ENCODE results near the gene ITGA11. TPM values are rescaled to one million over a fixed set of nuclear protein-coding genes. Genes with fewer than 3 reads are reported as not detected.

The ITGA11 gene
- total RNA-seq, 2 donors from 2014 or later: 246 to 360 TPM

- ATAC-seq (ENCODE audit: insufficient number of reproducible peaks, low FRiP score, low read depth) (no peak), DNase-seq (ENCODE audit: low spot score) (no peak)
- Histone ChIP-seq H3K4me3 (no peak overlapping the region), H3K9me3 (no peaks in the 10 kb centered on the region), H3K27ac (peak overlapping the region; percentile 95), H3K36me3 (peaks cover 6% of the 10 kb centered on the region), H3K4me1 (ENCODE audit: control insufficient read depth in 1 of 2, low read depth in 2 of 2) (peaks cover 46 to 88% of the 10 kb centered on the region in 2 donors), H3K27me3 (replicated peaks; ENCODE audit: insufficient read depth) (no peaks in the 10 kb centered on the region)
- TF ChIP-seq, protein P1, sequence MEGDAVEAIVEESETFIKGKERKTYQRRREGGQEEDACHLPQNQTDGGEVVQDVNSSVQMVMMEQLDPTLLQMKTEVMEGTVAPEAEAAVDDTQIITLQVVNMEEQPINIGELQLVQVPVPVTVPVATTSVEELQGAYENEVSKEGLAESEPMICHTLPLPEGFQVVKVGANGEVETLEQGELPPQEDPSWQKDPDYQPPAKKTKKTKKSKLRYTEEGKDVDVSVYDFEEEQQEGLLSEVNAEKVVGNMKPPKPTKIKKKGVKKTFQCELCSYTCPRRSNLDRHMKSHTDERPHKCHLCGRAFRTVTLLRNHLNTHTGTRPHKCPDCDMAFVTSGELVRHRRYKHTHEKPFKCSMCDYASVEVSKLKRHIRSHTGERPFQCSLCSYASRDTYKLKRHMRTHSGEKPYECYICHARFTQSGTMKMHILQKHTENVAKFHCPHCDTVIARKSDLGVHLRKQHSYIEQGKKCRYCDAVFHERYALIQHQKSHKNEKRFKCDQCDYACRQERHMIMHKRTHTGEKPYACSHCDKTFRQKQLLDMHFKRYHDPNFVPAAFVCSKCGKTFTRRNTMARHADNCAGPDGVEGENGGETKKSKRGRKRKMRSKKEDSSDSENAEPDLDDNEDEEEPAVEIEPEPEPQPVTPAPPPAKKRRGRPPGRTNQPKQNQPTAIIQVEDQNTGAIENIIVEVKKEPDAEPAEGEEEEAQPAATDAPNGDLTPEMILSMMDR (IDR thresholded peaks at IDR 0.05): no peak
These were observed 66.2 kb downstream of the ITGA11 start for GRCh38 chr15:68365770-68366169.

DNA sequence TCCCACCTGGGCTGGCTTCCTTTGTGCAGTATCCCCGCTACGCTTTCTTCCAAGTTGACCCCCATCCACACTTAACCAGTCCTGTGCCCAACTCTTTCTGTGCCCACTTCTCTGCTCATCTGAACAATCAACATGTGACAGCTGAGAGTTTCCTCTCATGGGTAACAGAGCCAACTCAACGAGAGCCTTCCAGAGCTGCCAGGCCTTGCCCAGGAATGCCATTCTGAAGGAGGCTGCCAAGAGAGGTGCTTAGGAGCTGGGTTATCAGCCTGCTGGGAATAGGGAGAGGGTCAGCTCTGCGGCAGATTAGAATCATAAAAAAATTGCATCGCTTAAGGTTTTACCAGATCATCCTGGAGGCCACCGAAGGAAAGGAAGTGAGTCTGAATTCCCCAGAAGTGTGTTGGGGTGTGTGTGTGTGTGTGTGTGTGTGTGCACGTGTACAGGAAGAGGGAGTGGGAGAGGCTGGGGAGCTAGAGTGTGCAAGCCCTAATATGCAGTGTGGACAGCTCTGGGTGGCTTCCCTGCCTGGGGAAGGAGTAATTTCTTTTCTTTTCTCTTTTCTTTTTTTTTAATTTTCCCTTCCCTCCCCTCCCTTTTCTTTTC is 66.7 kb downstream of the ITGA11 start:
- no peak overlapping the region for H3K4me3 ChIP-seq
- peaks cover 6% of the 10 kb centered on the region for H3K36me3 ChIP-seq
- H3K9me3 ChIP-seq: no peaks in the 10 kb centered on the region
- H3K27me3 ChIP-seq (replicated peaks; ENCODE audit: insufficient read depth): no peaks in the 10 kb centered on the region
- DNase-seq (ENCODE audit: low spot score) (no peak), ATAC-seq (ENCODE audit: insufficient number of reproducible peaks, low FRiP score, low read depth) (peak; percentile 25)
- peak overlapping the region; percentile 95 for H3K27ac ChIP-seq
- TF ChIP-seq, protein P1 (IDR thresholded peaks at IDR 0.05): no peak
- peaks cover 52 to 88% of the 10 kb centered on the region in 2 donors for H3K4me1 ChIP-seq (ENCODE audit: control insufficient read depth in 1 of 2, low read depth in 2 of 2)

DNA sequence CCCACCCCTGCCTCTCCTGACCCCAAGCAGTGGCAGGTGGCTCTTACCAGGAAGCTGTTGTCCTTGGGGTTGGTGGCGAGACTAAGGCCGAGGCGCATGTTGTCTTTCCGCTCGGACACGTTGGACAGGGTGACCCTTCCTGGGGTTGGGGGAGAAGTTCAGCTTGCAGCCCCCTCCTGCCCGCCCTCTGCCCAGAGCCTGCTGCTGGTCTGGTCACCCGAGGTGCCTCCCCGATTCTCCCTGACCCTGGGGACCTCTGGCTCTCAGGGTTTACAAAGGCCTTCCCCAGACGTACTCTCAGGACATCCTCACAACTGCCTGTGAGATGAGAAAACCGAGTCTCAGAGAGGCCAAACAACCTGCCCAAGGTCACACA is 67.3 kb downstream of the ITGA11 start:
- DNase-seq (ENCODE audit: low spot score): no peak
- peaks cover 52 to 87% of the 10 kb centered on the region in 2 donors for H3K4me1 ChIP-seq (ENCODE audit: control insufficient read depth in 1 of 2, low read depth in 2 of 2)
- no peak for ATAC-seq (ENCODE audit: insufficient number of reproducible peaks, low FRiP score, low read depth)
- peaks cover 6% of the 10 kb centered on the region for H3K36me3 ChIP-seq
- H3K27ac ChIP-seq: peak overlapping the region; percentile 95
- no peaks in the 10 kb centered on the region for H3K9me3 ChIP-seq
- TF ChIP-seq, protein P1 (IDR thresholded peaks at IDR 0.05): no peak
- H3K4me3 ChIP-seq: no peak overlapping the region
- H3K27me3 ChIP-seq (replicated peaks; ENCODE audit: insufficient read depth): no peaks in the 10 kb centered on the region

- Histone ChIP-seq H3K27me3 (replicated peaks; ENCODE audit: insufficient read depth) (no peaks in the 10 kb centered on the region), H3K9me3 (no peaks in the 10 kb centered on the region), H3K4me3 (no peak overlapping the region), H3K36me3 (peaks cover 6% of the 10 kb centered on the region), H3K27ac (peak overlapping the region; percentile 95), H3K4me1 (ENCODE audit: control insufficient read depth in 1 of 2, low read depth in 2 of 2) (peaks cover 52 to 84% of the 10 kb centered on the region in 2 donors)
- DNase-seq (ENCODE audit: low spot score) (no peak), ATAC-seq (ENCODE audit: insufficient number of reproducible peaks, low FRiP score, low read depth) (no peak)
- TF ChIP-seq, protein P1 (IDR thresholded peaks at IDR 0.05): no peak
These were observed 67.8 kb downstream of the ITGA11 start for GRCh38 chr15:68364028-68364659.

- H3K36me3 ChIP-seq: peaks cover 6% of the 10 kb centered on the region
- DNase-seq (ENCODE audit: low spot score) (no peak), ATAC-seq (ENCODE audit: insufficient number of reproducible peaks, low FRiP score, low read depth) (no peak)
- TF ChIP-seq, protein P1 (IDR thresholded peaks at IDR 0.05): no peak
- H3K27me3 ChIP-seq (replicated peaks; ENCODE audit: insufficient read depth): no peaks in the 10 kb centered on the region
- no peak overlapping the region for H3K4me3 ChIP-seq
- peak overlapping the region; percentile 95 for H3K27ac ChIP-seq
- peaks cover 45 to 84% of the 10 kb centered on the region in 2 donors for H3K4me1 ChIP-seq (ENCODE audit: control insufficient read depth in 1 of 2, low read depth in 2 of 2)
- no peaks in the 10 kb centered on the region for H3K9me3 ChIP-seq
These were observed 68.6 kb downstream of the ITGA11 start for GRCh38 chr15:68363353-68363752.
